Measurements from ENCODE around the gene KLHL2. TPM values are rescaled to one million over a fixed set of nuclear protein-coding genes. Genes with fewer than 3 reads are reported as not detected.

The KLHL2 gene
- total and polyA plus RNA-seq, 2 of the 13 experiments (the other 11 are each of a cell fraction or from before 2014, with no cell fraction given) = 9.2 to 17.6 TPM

GRCh38 chr4:165343353-165344191, 136.2 kb downstream of the KLHL2 start (continued):
- TF ChIP-seq CAMTA2 (CRISPR knock-in tag; IDR thresholded peaks at IDR 0.05; ENCODE audit: borderline replicate concordance) (no peak), ZBTB40 (IDR thresholded peaks at IDR 0.05) (no peak), ZBTB40 (CRISPR knock-in tag; IDR thresholded peaks at IDR 0.05) (no peak), TP53 (CRISPR knock-in tag; conservative IDR thresholded peaks at IDR 0.05) (0 out of 2 replicates have a peak, but pooled peaks have one; percentile 70), TEAD3 (CRISPR knock-in tag; optimal IDR thresholded peaks at IDR 0.05; ENCODE audit: borderline replicate concordance) (peak; percentile 56), MTA1 (CRISPR knock-in tag; IDR thresholded peaks at IDR 0.05; ENCODE audit: borderline replicate concordance) (no peak), HES4 (CRISPR knock-in tag; IDR thresholded peaks at IDR 0.05; ENCODE audit: borderline replicate concordance) (no peak), PPARG (CRISPR knock-in tag; conservative IDR thresholded peaks at IDR 0.05) (no peak), ONECUT2 (CRISPR knock-in tag; IDR thresholded peaks at IDR 0.05) (no peak), THYN1 (CRISPR knock-in tag; IDR thresholded peaks at IDR 0.05; ENCODE audit: borderline replicate concordance, low read depth) (no peak), ZNF746 (CRISPR knock-in tag; IDR thresholded peaks at IDR 0.05) (no peak), ISL2 (CRISPR knock-in tag; IDR thresholded peaks at IDR 0.05) (peak; percentile 33; the same call in 1 of the 2 replicates), FOXP1 (IDR thresholded peaks at IDR 0.05) (no peak), FOXP1 (CRISPR knock-in tag; IDR thresholded peaks at IDR 0.05) (no peak), ZNF75D (CRISPR knock-in tag; IDR thresholded peaks at IDR 0.05; ENCODE audit: borderline replicate concordance) (no peak), ZKSCAN5 (CRISPR knock-in tag; IDR thresholded peaks at IDR 0.05) (no peak), ARHGAP35 (CRISPR knock-in tag; IDR thresholded peaks at IDR 0.05; ENCODE audit: borderline replicate concordance) (no peak), ZNF883 (CRISPR knock-in tag; IDR thresholded peaks at IDR 0.05; ENCODE audit: not compliant biosample characterization) (no peak)
